ENCODE measurements around the gene SYNPO2L. TPM values are rescaled to one million over a fixed set of nuclear protein-coding genes. Genes with fewer than 3 reads are reported as not detected.
"Not testable (repeated sequence)": the region's sequence is repeated elsewhere in the genome, so short reads cannot be mapped to it uniquely, and the experiment has no call there.

Gene SYNPO2L
- polyA plus RNA-seq, 3 donors from 2014 or later = not detected

DNA sequence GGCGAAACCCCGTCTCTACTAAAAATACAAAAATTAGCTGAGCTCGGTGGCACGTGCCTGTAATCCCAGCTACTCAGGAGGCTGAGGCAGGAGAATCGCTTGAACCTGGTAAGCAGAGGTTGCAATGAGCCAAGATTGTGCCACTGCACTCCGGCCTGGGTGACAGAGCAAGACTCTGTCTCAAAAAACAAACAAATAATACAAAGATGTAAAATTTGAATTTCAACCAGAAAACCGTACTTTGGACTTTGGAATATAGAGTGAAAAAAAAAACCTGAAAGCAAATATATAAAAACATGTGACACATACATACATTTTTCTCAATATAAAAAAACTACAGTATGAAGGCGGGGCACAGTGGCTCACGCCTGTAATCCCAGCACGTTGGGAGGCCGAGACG, 34.9 kb downstream of the SYNPO2L start:
- not testable (repeated sequence) for H3K9me3 Mint-ChIP-seq; DNase-seq; H3K4me3 Mint-ChIP-seq; H3K27ac Mint-ChIP-seq; H3K27me3 Mint-ChIP-seq (ENCODE audit: low read depth in 3 of 3); H3K36me3 Mint-ChIP-seq
- peaks cover 9 to 15% of the 10 kb centered on the region in 2 donors for H3K4me1 Mint-ChIP-seq

DNA sequence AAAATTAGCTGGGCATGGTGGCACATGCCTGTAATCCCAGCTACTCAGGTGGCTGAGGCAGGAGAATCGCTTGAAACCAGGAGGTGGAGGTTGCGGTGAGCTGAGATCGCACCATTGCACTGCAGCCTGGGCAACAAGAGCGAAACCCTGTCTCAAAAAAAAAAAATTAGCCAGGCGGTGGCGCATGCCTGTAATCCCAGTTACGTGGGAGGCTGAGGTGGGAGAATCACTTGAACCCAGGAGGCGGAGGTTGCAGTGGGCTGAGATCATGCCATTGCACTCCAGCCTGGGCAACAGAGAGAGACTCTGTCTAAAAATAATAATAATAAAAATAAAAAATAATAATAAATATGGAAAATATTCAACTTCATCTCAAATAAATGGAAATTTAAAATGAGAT, 38.7 kb downstream of the SYNPO2L start:
- not testable (repeated sequence) for H3K27ac Mint-ChIP-seq; DNase-seq; H3K27me3 Mint-ChIP-seq (ENCODE audit: low read depth in 3 of 3); H3K36me3 Mint-ChIP-seq; H3K4me3 Mint-ChIP-seq; H3K9me3 Mint-ChIP-seq; H3K4me1 Mint-ChIP-seq

DNA sequence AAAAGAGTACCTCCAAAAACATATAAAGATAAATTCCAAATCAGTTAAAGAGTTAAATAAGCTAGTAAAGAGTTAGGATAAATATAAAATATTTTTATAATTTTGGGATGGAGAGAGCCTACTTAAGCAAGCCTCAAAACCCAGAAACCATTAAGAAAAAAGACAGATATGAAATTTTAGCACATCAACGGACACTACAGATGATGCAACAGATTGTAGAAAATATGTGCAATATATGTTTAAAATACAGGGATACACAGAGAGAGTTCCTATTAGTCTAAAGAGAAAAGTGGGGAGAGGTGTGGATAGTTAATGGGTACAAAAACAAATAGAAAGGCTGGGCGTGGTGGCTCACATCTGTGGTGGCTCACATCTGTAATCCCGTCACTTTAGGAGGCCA, 41.1 kb downstream of the SYNPO2L start:
- Mint-ChIP-seq H3K9me3 (no peaks in the 10 kb centered on the region), H3K27me3 (ENCODE audit: low read depth in 3 of 3) (no peaks in the 10 kb centered on the region), H3K27ac (no peak overlapping the region), H3K36me3 (peaks cover 0 to 3% (median 0%) of the 10 kb centered on the region in 3 donors), H3K4me1 (no peaks in the 10 kb centered on the region), H3K4me3 (no peak overlapping the region)
- DNase-seq = no peak

DNA sequence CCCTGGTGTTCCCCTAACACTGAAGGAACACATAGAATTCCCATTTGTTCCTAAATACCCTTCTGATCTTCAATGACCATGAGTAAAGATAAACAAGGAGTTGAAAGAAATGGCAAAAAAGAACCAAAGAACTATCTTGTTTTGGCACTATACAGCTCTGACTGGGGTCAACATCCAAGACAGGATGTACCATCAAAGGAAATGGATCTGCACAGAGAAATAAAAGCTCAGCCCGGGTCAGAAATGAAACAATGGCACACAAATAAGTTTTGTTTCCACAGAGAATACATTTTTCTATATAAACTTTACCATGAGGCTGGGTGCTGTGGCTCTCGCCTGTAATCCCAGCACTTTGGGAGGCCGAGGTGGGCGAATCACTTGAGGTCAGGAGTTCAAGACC, 46.7 kb downstream of the SYNPO2L start:
- H3K4me3 Mint-ChIP-seq = no peak overlapping the region
- DNase-seq = no peak
- H3K27me3 Mint-ChIP-seq (ENCODE audit: low read depth in 3 of 3) = peaks cover 0 to 3% (median 0%) of the 10 kb centered on the region in 3 donors
- no peaks in the 10 kb centered on the region for H3K9me3 Mint-ChIP-seq
- peaks cover 0 to 4% (median 3%) of the 10 kb centered on the region in 3 donors for H3K36me3 Mint-ChIP-seq
- H3K27ac Mint-ChIP-seq = no peak overlapping the region
- no peaks in the 10 kb centered on the region for H3K4me1 Mint-ChIP-seq

DNA sequence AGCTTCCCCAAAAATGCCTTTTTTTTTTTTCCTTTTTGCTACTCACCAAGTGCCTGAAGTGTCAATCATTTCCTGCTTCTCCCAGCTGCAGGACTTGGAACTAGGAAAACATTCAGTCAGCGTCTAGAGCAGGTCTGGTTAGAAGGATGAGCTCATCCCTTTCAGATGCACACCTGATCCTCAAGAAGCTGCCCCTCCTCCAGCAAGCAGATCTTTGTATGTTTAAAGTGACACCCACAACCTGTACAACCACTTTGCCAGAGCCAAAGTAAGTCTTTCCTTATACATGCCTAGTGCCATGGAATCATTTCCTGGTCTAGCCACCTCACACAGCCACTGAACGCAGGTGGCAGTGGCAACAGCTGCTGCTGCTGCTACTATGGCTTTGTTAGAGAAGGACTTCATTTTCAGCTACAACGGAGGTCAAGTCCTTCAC, 54.3 kb downstream of the SYNPO2L start:
- no peak for DNase-seq
- H3K36me3 Mint-ChIP-seq = peaks cover 0 to 4% (median 3%) of the 10 kb centered on the region in 3 donors
- peaks cover 0 to 3% (median 0%) of the 10 kb centered on the region in 3 donors for H3K27me3 Mint-ChIP-seq (ENCODE audit: low read depth in 3 of 3)
- no peaks in the 10 kb centered on the region for H3K4me1 Mint-ChIP-seq
- H3K4me3 Mint-ChIP-seq = no peak overlapping the region
- H3K9me3 Mint-ChIP-seq = no peaks in the 10 kb centered on the region
- peak overlapping the region in 1 of 6 donors; percentile 8 for H3K27ac Mint-ChIP-seq

DNA sequence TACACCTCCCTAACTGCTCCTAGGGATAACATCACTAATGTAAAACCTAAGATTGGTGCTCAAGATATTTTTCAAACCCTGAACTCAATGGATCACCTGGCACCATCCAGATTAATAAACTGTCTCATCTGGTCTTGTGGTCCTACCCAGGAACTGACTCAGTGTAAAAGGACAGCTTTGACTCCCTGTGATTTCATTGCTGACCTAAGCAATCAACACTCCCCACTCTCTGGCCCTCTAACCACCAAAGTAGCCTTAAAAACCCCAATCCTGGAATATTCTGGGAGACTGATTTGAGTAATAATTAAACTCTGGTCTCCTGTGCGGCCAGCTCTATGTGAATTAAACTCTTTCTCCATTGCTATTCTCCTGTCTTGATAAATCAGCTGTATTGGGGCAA, 58.5 kb downstream of the SYNPO2L start:
- no peak overlapping the region for H3K27ac Mint-ChIP-seq
- peaks cover 2 to 6% of the 10 kb centered on the region in 2 donors for H3K4me1 Mint-ChIP-seq
- no peak overlapping the region for H3K4me3 Mint-ChIP-seq

More for the DNA sequence above, 58.5 kb downstream of the SYNPO2L start:
- Mint-ChIP-seq H3K9me3 (no peaks in the 10 kb centered on the region), H3K36me3 (no peaks in the 10 kb centered on the region), H3K27me3 (ENCODE audit: low read depth in 3 of 3) (peaks cover 0 to 2% (median 0%) of the 10 kb centered on the region in 3 donors)
- no peak for DNase-seq

Other genes with a start within 250 kb of the SYNPO2L start
- 100 to 1,000 TPM; 119 to 234 (median 136) TPM for gene ANXA7, start 242.0 kb downstream of the SYNPO2L start, polyA plus RNA-seq
- under 1 TPM in 2 of 3 donors, not detected in 1; 0.16 to 0.38 TPM for gene MSS51, start 222.5 kb downstream of the SYNPO2L start, polyA plus RNA-seq
- 1 to 10 TPM; 6.9 to 8.7 (median 8.3) TPM for gene PPP3CB, start 160.0 kb downstream of the SYNPO2L start, polyA plus RNA-seq
- 1 to 10 TPM in 1 of 3 donors, under 1 TPM in 1, not detected in 1; 0.48 to 1.6 TPM for gene USP54, start 64.7 kb downstream of the SYNPO2L start, polyA plus RNA-seq
- gene MYOZ1, start 14.6 kb downstream of the SYNPO2L start, polyA plus RNA-seq = not detected
- under 1 TPM in 1 of 3 donors, not detected in 2; 0.37 TPM for gene AGAP5, start 42.1 kb upstream of the SYNPO2L start, polyA plus RNA-seq
- gene SEC24C, start 88.3 kb upstream of the SYNPO2L start, polyA plus RNA-seq = 10 to 100 TPM; 15.5 to 77.7 (median 21.3) TPM
- gene CHCHD1, start 126.0 kb upstream of the SYNPO2L start, polyA plus RNA-seq = 10 to 100 TPM; 24.8 to 46.9 (median 42.7) TPM
- gene ZSWIM8, start 129.6 kb upstream of the SYNPO2L start, polyA plus RNA-seq = 10 to 100 TPM in 2 of 3 donors, 1 to 10 TPM in 1; 7.3 to 44.7 (median 14.8) TPM
- gene NDST2, start 155.6 kb upstream of the SYNPO2L start, polyA plus RNA-seq = 10 to 100 TPM; 10.6 to 29.9 (median 10.7) TPM
- gene CAMK2G, start 218.5 kb upstream of the SYNPO2L start, polyA plus RNA-seq = 1 to 10 TPM; 4.8 to 5.8 (median 5.0) TPM

Measured in immature natural killer cell (primary cell).